HCT116 (cell line): ENCODE results near the gene SAG. TPM values are rescaled to one million over a fixed set of nuclear protein-coding genes. Genes with fewer than 3 reads are reported as not detected.

Experiments
- ATAC-seq: fragments of 200-7000 bp; cut with Tn5 transposase; 2 replicates; pipeline ENCODE4 v1.9.1; 2020; ENCODE audit warnings: mild to moderate bottlenecking, moderate library complexity
- BruUV-seq: library from RNA; stranded (reverse); fragments of 400-500 nt; replicated peaks from 2 replicates; lab custom pipeline; 2021; lab: Mats Ljungman, UMichigan
- CTCF ChIA-PET: fragments of 300-600 bp; sonication (Branson Sonifier 250); formaldehyde crosslinking; loops from one replicate; lab custom pipeline; 2021; ENCODE audit warnings: antibody characterized with exemption; lab: Charles Lee
- POLR2A ChIA-PET: fragments of 300-600, 350-600 bp; sonication (Branson Sonifier 250); formaldehyde crosslinking; loops from one replicate; lab custom pipeline; 2021; ENCODE audit warnings: antibody characterized with exemption; lab: Charles Lee
- RAD21 ChIA-PET, 2 experiments: fragments of 300-600 bp; sonication (Branson Sonifier 250); formaldehyde crosslinking; loops; one replicate each; lab custom pipeline; 2023; ENCODE audit warnings: low total read pairs in 2 of 2; ENCODE audit not compliant: uncharacterized antibody in 2 of 2, unreplicated experiment in 2 of 2, low non-redundant PET in 1 of 2; lab: Charles Lee
- DNase-seq: peaks from one replicate; pipeline ENCODE4 v3.0.0-alpha.2; 2010; ENCODE audit warnings: low read depth, low spot score
- H2AFZ ChIP-seq: fragments of 200-600 bp; shearing (Covaris generic), sonication (generic); 2 replicates; pipeline ENCODE4 v1.6.1; 2017; ENCODE audit warnings: low read depth, mixed run types, mixed read lengths, antibody characterized with exemption, low read length; ENCODE audit not compliant: poor library complexity, severe bottlenecking
- H3K27ac ChIP-seq: 2 replicates; pipeline ENCODE4 v1.5.1; 2012; ENCODE audit warnings: low read depth, low read length
- H3K27me3 ChIP-seq: fragments of 200-600 bp; sonication (generic); 2 replicates; pipeline ENCODE4 v1.6.1; 2016; ENCODE audit warnings: mixed run types, low read length, mixed read lengths; ENCODE audit not compliant: insufficient read depth
- H3K36me3 ChIP-seq, 2 experiments: fragments of 200-500 bp in 1 of 2; fragments of 200-600 bp in 1 of 2; sonication (Bioruptor generic) in 1 of 2; sonication (generic) in 1 of 2; 2 replicates each; pipeline versions ENCODE4 v1.5.1 to v1.6.1; 2014 to 2016; ENCODE audit warnings: low read length in 2 of 2, inconsistent platforms in 1 of 2, mixed read lengths in 1 of 2, mixed run types in 1 of 2; ENCODE audit not compliant: insufficient read depth in 2 of 2, control insufficient read depth in 1 of 2
- H3K4me1 ChIP-seq, 2 experiments: fragments of 200-600 bp in 1 of 2; sonication (generic) in 1 of 2; 2 replicates each; pipeline versions ENCODE4 v1.5.1 to v1.6.1; 2012 to 2017; ENCODE audit warnings: low read length in 2 of 2, inconsistent platforms in 1 of 2, mild to moderate bottlenecking in 1 of 2, mixed read lengths in 1 of 2, mixed run types in 1 of 2, moderate library complexity in 1 of 2; ENCODE audit not compliant: insufficient read depth in 2 of 2, control insufficient read depth in 1 of 2
- H3K4me2 ChIP-seq: fragments of 200-600 bp; sonication (generic); 2 replicates; pipeline ENCODE4 v1.6.1; 2017; ENCODE audit warnings: mixed run types, low read length, mixed read lengths
- H3K4me3 ChIP-seq, 2 experiments: fragments of 200-600 bp in 1 of 2; sonication (generic) in 1 of 2; replicated peaks in 1 of 2; 2 replicates each; pipeline ENCODE4 v1.5.1; 2011 to 2016; ENCODE audit warnings: low read length in 2 of 2, control low read depth in 1 of 2, low read depth in 1 of 2, mild to moderate bottlenecking in 1 of 2, mixed read lengths in 1 of 2, mixed run types in 1 of 2
- H3K79me2 ChIP-seq: fragments of 200-600 bp; sonication (generic); 2 replicates; pipeline ENCODE4 v1.6.1; 2017; ENCODE audit warnings: mild to moderate bottlenecking, mixed run types, low read length, moderate library complexity, mixed read lengths; ENCODE audit not compliant: insufficient read depth
- H3K9ac ChIP-seq: fragments of 200-600 bp; sonication (generic); 2 replicates; pipeline ENCODE4 v1.6.1; 2016; ENCODE audit warnings: low read length, mixed read lengths
- H3K9me2 ChIP-seq: fragments of 200-600 bp; sonication (generic), shearing (Covaris generic); 2 replicates; pipeline ENCODE4 v1.6.1; 2017; ENCODE audit warnings: mixed run types, mild to moderate bottlenecking, moderate library complexity; ENCODE audit not compliant: insufficient read depth
- H3K9me3 ChIP-seq, 2 experiments: fragments of 200-500 bp in 1 of 2; fragments of 200-600 bp in 1 of 2; sonication (Bioruptor generic) in 1 of 2; sonication (generic) in 1 of 2; 2 replicates each; pipeline ENCODE4 v1.6.1; 2014 to 2017; ENCODE audit warnings: low read length in 2 of 2, mixed read lengths in 2 of 2, inconsistent platforms in 1 of 2, low read depth in 1 of 2, mild to moderate bottlenecking in 1 of 2, mixed run types in 1 of 2, moderate library complexity in 1 of 2; ENCODE audit not compliant: control insufficient read depth in 1 of 2, insufficient read depth in 1 of 2
- H4K20me1 ChIP-seq: fragments of 200-600 bp; sonication (generic), shearing (Covaris generic); 2 replicates; pipeline ENCODE4 v1.6.1; 2017; ENCODE audit warnings: mixed run types, mild to moderate bottlenecking, moderate library complexity; ENCODE audit not compliant: insufficient read depth
- CEBPB ChIP-seq: IDR thresholded peaks from 2 replicates; pipeline ENCODE4 v1.6.1; 2012; ENCODE audit warnings: low read depth
- EGR1 ChIP-seq: IDR thresholded peaks from 2 replicates; pipeline ENCODE4 v1.6.1; 2012; ENCODE audit warnings: low read depth
- ELF1 ChIP-seq: IDR thresholded peaks from 2 replicates; pipeline ENCODE4 v1.6.1; 2012; ENCODE audit warnings: low read depth, borderline replicate concordance
- EZH2 ChIP-seq: fragments of 200-600 bp; sonication (generic); IDR thresholded peaks from 2 replicates; pipeline ENCODE4 v1.6.1; 2017; ENCODE audit warnings: antibody characterized with exemption, mixed run types
- EZH2phosphoT487 ChIP-seq: fragments of 200-600 bp; IDR thresholded peaks from 2 replicates; pipeline ENCODE4 v1.6.1; 2018; ENCODE audit warnings: antibody characterized with exemption, borderline replicate concordance
- FOSL1 ChIP-seq: IDR thresholded peaks from 2 replicates; pipeline ENCODE4 v1.6.1; 2012; ENCODE audit warnings: low read depth
- JUND ChIP-seq: IDR thresholded peaks from 2 replicates; pipeline ENCODE4 v1.6.1; 2012
- MAX ChIP-seq: IDR thresholded peaks from 2 replicates; pipeline ENCODE4 v1.6.1; 2012
- POLR2A ChIP-seq: IDR thresholded peaks from 2 replicates; pipeline ENCODE4 v1.7.0; 2011; ENCODE audit warnings: borderline replicate concordance; ENCODE audit not compliant: insufficient read depth, insufficient read length; ENCODE audit errors: extremely low read depth
- POLR2AphosphoS5 ChIP-seq: IDR thresholded peaks from 2 replicates; pipeline ENCODE4 v1.6.1; 2011; ENCODE audit warnings: mild to moderate bottlenecking, low read depth, low read length, moderate library complexity
- RAD21 ChIP-seq: IDR thresholded peaks from 2 replicates; pipeline ENCODE4 v1.6.1; 2012; ENCODE audit warnings: low read depth, mild to moderate bottlenecking
- REST ChIP-seq: IDR thresholded peaks from 2 replicates; pipeline ENCODE4 v1.6.1; 2012; ENCODE audit warnings: low read depth
- SIN3A ChIP-seq: IDR thresholded peaks from 2 replicates; pipeline ENCODE4 v1.6.1; 2012; ENCODE audit warnings: low read depth
- SP1 ChIP-seq: IDR thresholded peaks from 2 replicates; pipeline ENCODE4 v1.6.1; 2012; ENCODE audit warnings: low read depth
- TCF7L2 ChIP-seq: IDR thresholded peaks from 2 replicates; pipeline ENCODE4 v1.7.0; 2011; ENCODE audit warnings: borderline replicate concordance, inconsistent platforms; ENCODE audit not compliant: insufficient read depth, insufficient read length; ENCODE audit errors: extremely low read depth
- YY1 ChIP-seq: IDR thresholded peaks from 2 replicates; pipeline ENCODE4 v1.6.1; 2011; ENCODE audit warnings: low read length, low read depth, moderate library complexity, mild to moderate bottlenecking; ENCODE audit not compliant: insufficient replicate concordance; ENCODE audit errors: extremely low read depth
- ZFX ChIP-seq: fragments of 450-650 bp; IDR thresholded peaks from 2 replicates; pipeline ENCODE4 v1.6.1; 2017
- ZNF274 ChIP-seq: fragments of 200-500 bp; sonication (Bioruptor generic); IDR thresholded peaks from 2 replicates; pipeline ENCODE4 v1.6.1; 2014; ENCODE audit warnings: mild to moderate bottlenecking, low read depth, low read length, inconsistent platforms
- intact Hi-C: fragments of 100-400 bp; cut with micrococcal nuclease; formaldehyde crosslinking; loops from 2 replicates; pipeline ENCODE4 v1.10.0; 2022
- total RNA-seq: library from RNA; stranded (reverse); gene quantifications from one replicate; pipeline ENCODE4 v1.2.1, GENCODE V29; 2021; ENCODE audit not compliant: unreplicated experiment
- TF ChIP-seq, protein P1 (sequence below): IDR thresholded peaks from 2 replicates; pipeline ENCODE4 v1.6.1; 2012
- TF ChIP-seq, protein P2 (sequence below): IDR thresholded peaks from 2 replicates; pipeline ENCODE4 v1.6.1; 2011; ENCODE audit warnings: mild to moderate bottlenecking, low read length, moderate library complexity; ENCODE audit not compliant: insufficient replicate concordance; ENCODE audit errors: extremely low read depth
- TF ChIP-seq, protein P3 (sequence below), 3 experiments: fragments of 200-600 bp in 1 of 3; sonication (generic) in 1 of 3; IDR thresholded peaks in 2 of 3; conservative IDR thresholded peaks in 1 of 3; 2 replicates each; pipeline ENCODE4 v1.5.1; 2012 to 2017; ENCODE audit warnings: low read depth in 2 of 3, low read length in 2 of 3, antibody characterized with exemption in 1 of 3, borderline replicate concordance in 1 of 3, control low read depth in 1 of 3, mild to moderate bottlenecking in 1 of 3, mixed read lengths in 1 of 3, mixed run types in 1 of 3, moderate library complexity in 1 of 3; ENCODE audit not compliant: insufficient read depth in 1 of 3

The SAG gene
- total RNA-seq, 1 experiment from 2014 or later, result not detected

DNA sequence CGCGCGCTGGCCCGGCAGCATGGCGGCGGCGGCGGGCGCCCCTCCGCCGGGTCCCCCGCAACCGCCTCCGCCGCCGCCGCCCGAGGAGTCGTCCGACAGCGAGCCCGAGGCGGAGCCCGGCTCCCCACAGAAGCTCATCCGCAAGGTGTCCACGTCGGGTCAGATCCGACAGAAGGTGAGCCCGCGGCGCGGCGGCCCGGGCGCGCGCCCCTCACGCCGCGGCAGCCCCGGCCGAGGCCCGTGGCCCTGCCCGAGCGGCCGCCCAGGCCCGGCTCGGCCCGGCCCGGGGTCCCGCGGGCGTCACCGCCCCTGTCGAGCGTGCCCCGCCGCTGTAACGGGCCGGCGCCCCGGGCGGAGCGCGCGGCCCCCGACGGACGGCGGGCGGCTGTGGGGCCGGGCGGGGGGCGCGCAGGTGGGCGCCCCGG lies 46.9 kb downstream of the SAG start:
- ChIA-PET POLR2A (no interaction called here), CTCF (no interaction called here), RAD21 (no interaction called here)
- Histone ChIP-seq H3K27ac (peak overlapping the region; percentile 63; the same call in 1 of the 2 replicates), H4K20me1 (no peaks in the 10 kb centered on the region; the same call in 1 of the 2 replicates), H3K4me3 (peak overlapping the region; percentile 65 to 82; a peak in 3 of 4 replicates), H3K79me2 (peaks cover 47% of the 10 kb centered on the region), H3K36me3 (no peaks in the 10 kb centered on the region; a peak in 1 of 4 replicates), H2AFZ (no peak overlapping the region), H3K9ac (peak overlapping the region; percentile 70; the same call in 1 of the 2 replicates), H3K9me2 (no peaks in the 10 kb centered on the region), H3K27me3 (no peaks in the 10 kb centered on the region), H3K9me3 (no peaks in the 10 kb centered on the region), H3K4me1 (peaks cover 33 to 57% of the 10 kb centered on the region in 2 experiments), H3K4me2 (no peak overlapping the region)
- peak; percentile 8 for ATAC-seq
- no peak for DNase-seq
- BruUV-seq, result no TSS peak
- intact Hi-C loops, result loop anchor here (5.0 kb wide), 1 partner anchor 102 kb away; the partner anchor contains the start of gene ATG16L1
- no peak for TF ChIP-seq CEBPB
- TF ChIP-seq POLR2A, result peak; percentile 53
- TF ChIP-seq, protein P1, sequence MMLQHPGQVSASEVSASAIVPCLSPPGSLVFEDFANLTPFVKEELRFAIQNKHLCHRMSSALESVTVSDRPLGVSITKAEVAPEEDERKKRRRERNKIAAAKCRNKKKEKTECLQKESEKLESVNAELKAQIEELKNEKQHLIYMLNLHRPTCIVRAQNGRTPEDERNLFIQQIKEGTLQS, result no peak
- TF ChIP-seq REST, result no peak
- no peak for TF ChIP-seq JUND
- no peak for TF ChIP-seq SIN3A
- TF ChIP-seq RAD21, result no peak
- peak; percentile 44 for TF ChIP-seq ZFX
- TF ChIP-seq MAX, result no peak
- no peak for TF ChIP-seq EGR1
- TF ChIP-seq FOSL1, result no peak
- TF ChIP-seq EZH2phosphoT487, result no peak
- TF ChIP-seq, protein P2, sequence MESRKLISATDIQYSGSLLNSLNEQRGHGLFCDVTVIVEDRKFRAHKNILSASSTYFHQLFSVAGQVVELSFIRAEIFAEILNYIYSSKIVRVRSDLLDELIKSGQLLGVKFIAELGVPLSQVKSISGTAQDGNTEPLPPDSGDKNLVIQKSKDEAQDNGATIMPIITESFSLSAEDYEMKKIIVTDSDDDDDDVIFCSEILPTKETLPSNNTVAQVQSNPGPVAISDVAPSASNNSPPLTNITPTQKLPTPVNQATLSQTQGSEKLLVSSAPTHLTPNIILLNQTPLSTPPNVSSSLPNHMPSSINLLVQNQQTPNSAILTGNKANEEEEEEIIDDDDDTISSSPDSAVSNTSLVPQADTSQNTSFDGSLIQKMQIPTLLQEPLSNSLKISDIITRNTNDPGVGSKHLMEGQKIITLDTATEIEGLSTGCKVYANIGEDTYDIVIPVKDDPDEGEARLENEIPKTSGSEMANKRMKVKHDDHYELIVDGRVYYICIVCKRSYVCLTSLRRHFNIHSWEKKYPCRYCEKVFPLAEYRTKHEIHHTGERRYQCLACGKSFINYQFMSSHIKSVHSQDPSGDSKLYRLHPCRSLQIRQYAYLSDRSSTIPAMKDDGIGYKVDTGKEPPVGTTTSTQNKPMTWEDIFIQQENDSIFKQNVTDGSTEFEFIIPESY, result no peak
- no peak for TF ChIP-seq TCF7L2
- no peak for TF ChIP-seq EZH2
- TF ChIP-seq YY1, result peak; percentile 62
- TF ChIP-seq, protein P3, sequence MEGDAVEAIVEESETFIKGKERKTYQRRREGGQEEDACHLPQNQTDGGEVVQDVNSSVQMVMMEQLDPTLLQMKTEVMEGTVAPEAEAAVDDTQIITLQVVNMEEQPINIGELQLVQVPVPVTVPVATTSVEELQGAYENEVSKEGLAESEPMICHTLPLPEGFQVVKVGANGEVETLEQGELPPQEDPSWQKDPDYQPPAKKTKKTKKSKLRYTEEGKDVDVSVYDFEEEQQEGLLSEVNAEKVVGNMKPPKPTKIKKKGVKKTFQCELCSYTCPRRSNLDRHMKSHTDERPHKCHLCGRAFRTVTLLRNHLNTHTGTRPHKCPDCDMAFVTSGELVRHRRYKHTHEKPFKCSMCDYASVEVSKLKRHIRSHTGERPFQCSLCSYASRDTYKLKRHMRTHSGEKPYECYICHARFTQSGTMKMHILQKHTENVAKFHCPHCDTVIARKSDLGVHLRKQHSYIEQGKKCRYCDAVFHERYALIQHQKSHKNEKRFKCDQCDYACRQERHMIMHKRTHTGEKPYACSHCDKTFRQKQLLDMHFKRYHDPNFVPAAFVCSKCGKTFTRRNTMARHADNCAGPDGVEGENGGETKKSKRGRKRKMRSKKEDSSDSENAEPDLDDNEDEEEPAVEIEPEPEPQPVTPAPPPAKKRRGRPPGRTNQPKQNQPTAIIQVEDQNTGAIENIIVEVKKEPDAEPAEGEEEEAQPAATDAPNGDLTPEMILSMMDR (IDR thresholded peaks at IDR 0.05 in 2 of 3, conservative IDR thresholded peaks at IDR 0.05 in 1 of 3; ENCODE audit: borderline replicate concordance in 1 of 3, insufficient read depth in 1 of 3, low read depth in 2 of 3, low read length in 2 of 3), result no peak
- TF ChIP-seq ELF1, result no peak
- TF ChIP-seq ZNF274, result no peak
- peak; percentile 62 for TF ChIP-seq POLR2AphosphoS5
- TF ChIP-seq SP1, result no peak
